B cell (primary cell): ENCODE results near the gene TFRC. TPM values are rescaled to one million over a fixed set of nuclear protein-coding genes. Genes with fewer than 3 reads are reported as not detected.

ENCODE experiments used
- ATAC-seq: fragments of 200-7000 bp; cut with Tn5 transposase; one replicate; pipeline ENCODE4 v1.10.0; 2021; ENCODE audit warnings: low read depth, mild to moderate bottlenecking, moderate number of reproducible peaks, moderate library complexity
- CTCF ChIA-PET: fragments of 350-600 bp; sonication (Branson Sonifier 250); formaldehyde crosslinking; loops from one replicate; lab custom pipeline; 2021; ENCODE audit warnings: antibody characterized with exemption, inconsistent platforms; lab: Charles Lee
- POLR2A ChIA-PET: fragments of 350-600 bp; sonication (Branson Sonifier 250); formaldehyde crosslinking; loops from one replicate; lab custom pipeline; 2021; ENCODE audit warnings: antibody characterized with exemption; lab: Charles Lee
- DNase-seq: peaks from one replicate; pipeline ENCODE4 v3.0.0; 2013
- H2AFZ ChIP-seq: 2 replicates; pipeline ENCODE4 v1.6.1; 2012; ENCODE audit warnings: mild to moderate bottlenecking, low read depth, low read length; ENCODE audit not compliant: insufficient read depth, poor library complexity, severe bottlenecking
- H3K27ac ChIP-seq, 2 donors: 1 replicate in 1 of 2; 2 replicates in 1 of 2; pipeline ENCODE4 v1.5.1; 2012 to 2013; ENCODE audit warnings: low read length in 2 of 2, mild to moderate bottlenecking in 2 of 2, moderate library complexity in 1 of 2
- H3K27me3 ChIP-seq, 4 experiments: fragments of 200-600 bp in 1 of 4; sonication (generic) in 1 of 4; replicated peaks in 1 of 4; 1 replicate in 2 of 4; 2 replicates in 2 of 4; pipeline versions ENCODE4 v1.6.1 to v1.7.0; 2013 to 2016; ENCODE audit warnings: low read length in 3 of 4, mild to moderate bottlenecking in 2 of 4, mixed read lengths in 1 of 4, moderate library complexity in 1 of 4; ENCODE audit not compliant: insufficient read depth in 4 of 4, control insufficient read depth in 3 of 4; ENCODE audit errors: control extremely low read depth in 1 of 4
- H3K36me3 ChIP-seq, 2 experiments: replicated peaks in 1 of 2; 1 replicate in 1 of 2; 2 replicates in 1 of 2; pipeline versions ENCODE4 v1.6.1 to v1.7.1; 2013; ENCODE audit warnings: low read length in 1 of 2; ENCODE audit not compliant: insufficient read depth in 2 of 2, control insufficient read depth in 1 of 2; ENCODE audit errors: control extremely low read depth in 1 of 2, extremely low read depth in 1 of 2
- H3K4me1 ChIP-seq, 2 donors: fragments of 200-600 bp in 1 of 2; sonication (generic) in 1 of 2; 1 replicate in 1 of 2; 2 replicates in 1 of 2; pipeline versions ENCODE4 v1.5.1 to v1.6.1; 2013 to 2017; ENCODE audit warnings: low read length in 2 of 2; ENCODE audit not compliant: control insufficient read depth in 2 of 2, insufficient read depth in 2 of 2
- H3K4me2 ChIP-seq: replicated peaks from 2 replicates; pipeline ENCODE3; 2012; ENCODE audit warnings: mild to moderate bottlenecking, low read depth, low read length; ENCODE audit not compliant: poor library complexity, severe bottlenecking
- H3K4me3 ChIP-seq, 5 experiments: fragments of 200-600 bp in 1 of 5; sonication (generic) in 1 of 5; 1 replicate in 3 of 5; 2 replicates in 2 of 5; pipeline versions ENCODE4 v1.5.1 to v1.7.0; 2011 to 2016; ENCODE audit warnings: low read length in 4 of 5, mild to moderate bottlenecking in 4 of 5, low read depth in 2 of 5, control low read depth in 1 of 5, moderate library complexity in 1 of 5; ENCODE audit not compliant: insufficient read depth in 1 of 5; ENCODE audit errors: control extremely low read depth in 1 of 5, extremely low read depth in 1 of 5
- H3K79me2 ChIP-seq: fragments of 200-600 bp; sonication (generic); one replicate; pipeline ENCODE4 v1.6.0; 2016; ENCODE audit warnings: low read length; ENCODE audit not compliant: control insufficient read depth, insufficient read depth
- H3K9ac ChIP-seq: fragments of 200-600 bp; sonication (generic); 2 replicates; pipeline ENCODE4 v1.6.1; 2017; ENCODE audit warnings: mild to moderate bottlenecking, low read length, moderate library complexity
- H3K9me3 ChIP-seq, 3 donors: one replicate each; pipeline versions ENCODE4 v1.6.1 to v1.7.1; 2013; ENCODE audit warnings: low read length in 2 of 3; ENCODE audit not compliant: control insufficient read depth in 2 of 3, insufficient read depth in 1 of 3; ENCODE audit errors: control extremely low read depth in 1 of 3
- H4K20me1 ChIP-seq: 2 replicates; pipeline ENCODE4 v1.6.0; 2012; ENCODE audit warnings: mild to moderate bottlenecking, low read length; ENCODE audit not compliant: insufficient read depth, control insufficient read depth, poor library complexity, severe bottlenecking
- H3K27ac Mint-ChIP-seq: one replicate; pipeline ENCODE4 v1.8.0; 2021; ENCODE audit warnings: mixed read lengths
- H3K27me3 Mint-ChIP-seq: one replicate; pipeline ENCODE4 v1.8.0; 2021; ENCODE audit warnings: mixed read lengths
- H3K4me1 Mint-ChIP-seq: one replicate; pipeline ENCODE4 v1.8.0; 2021; ENCODE audit warnings: mixed read lengths
- H3K4me3 Mint-ChIP-seq: one replicate; pipeline ENCODE4 v1.8.0; 2021; ENCODE audit warnings: mixed read lengths
- H3K9me3 Mint-ChIP-seq: one replicate; pipeline ENCODE4 v1.8.0; 2022; ENCODE audit warnings: mixed read lengths; ENCODE audit not compliant: insufficient read depth
- CTCF ChIP-seq: fragments of 200-600 bp; IDR thresholded peaks from one replicate; pipeline ENCODE4 v1.8.0; 2022; ENCODE audit warnings: antibody characterized with exemption, mild to moderate bottlenecking
- EZH2 ChIP-seq: IDR thresholded peaks from 2 replicates; pipeline ENCODE4 v1.6.1; 2012; ENCODE audit warnings: borderline replicate concordance, low read depth, mild to moderate bottlenecking, moderate library complexity, low read length; ENCODE audit not compliant: insufficient read depth, poor library complexity, severe bottlenecking
- WGBS: methylation state at CpG from one replicate; pipeline ENCODE4 v1.1.5; 2013; ENCODE audit warnings: missing lambda C conversion rate; ENCODE audit not compliant: insufficient coverage; 5-methylcytosine and 5-hydroxymethylcytosine counted together
- intact Hi-C: fragments of 100-400 bp; cut with micrococcal nuclease; formaldehyde crosslinking; loops from one replicate; pipeline ENCODE4 v1.10.0; 2022
- polyA plus RNA-seq: library from polyadenylated mRNA; depleted of rRNA; stranded (reverse); fragments of >200 nt; gene quantifications from 2 replicates; pipeline ENCODE4 v1.2.3, GENCODE V29; 2012
- total RNA-seq, 2 donors: library from RNA; stranded (reverse); fragments of 120-200 nt in 1 of 2; gene quantifications; 1 replicate in 1 of 2; 2 replicates in 1 of 2; pipeline versions ENCODE4 v1.2.3 to v1.2.4, GENCODE V29; 2013 to 2022

Gene TFRC
- total and polyA plus RNA-seq, 2 donors (not counting 1 experiment from before 2014, with no cell fraction given) = 41.7 to 104 TPM

GRCh38 chr3:196063971-196064370, 17.9 kb downstream of the TFRC start:
- H3K27ac ChIP-seq = no peak overlapping the region
- H3K27ac Mint-ChIP-seq = no peak overlapping the region

More at GRCh38 chr3:196063971-196064370, 17.9 kb downstream of the TFRC start:
- no CpG with 5 or more reads among the region's 1 CpG for WGBS
- no peak overlapping the region for H3K4me3 Mint-ChIP-seq
- no peaks in the 10 kb centered on the region for H3K9me3 Mint-ChIP-seq
- Histone ChIP-seq H3K79me2 (no peaks in the 10 kb centered on the region), H3K9me3 (no peaks in the 10 kb centered on the region), H3K4me2 (no peak overlapping the region), H3K4me1 (no peaks in the 10 kb centered on the region), H2AFZ (no peak overlapping the region), H4K20me1 (peaks cover 5% of the 10 kb centered on the region), H3K36me3 (peaks cover 19 to 91% of the 10 kb centered on the region in 2 experiments), H3K4me3 (no peak overlapping the region), H3K27me3 (no peaks in the 10 kb centered on the region), H3K9ac (no peak overlapping the region)
- H3K4me1 Mint-ChIP-seq = no peaks in the 10 kb centered on the region
- H3K27me3 Mint-ChIP-seq = no peaks in the 10 kb centered on the region
- POLR2A ChIA-PET = interaction anchor here (0.6 kb wide), 1 partner anchor 213 kb away, joined by 4 read pairs; no protein-coding TSS in a partner anchor
- no peak for DNase-seq
- no peak for ATAC-seq
- intact Hi-C loops = no loop called here
- CTCF ChIA-PET = interaction anchor here (1.5 to 3.0 kb wide), 2 partner anchors 10 to 133 kb away, joined by 6 to 22 read pairs; no protein-coding TSS in a partner anchor
- TF ChIP-seq CTCF (no peak), EZH2 (no peak)
